ENCODE measurements around the gene ACACB. TPM values are rescaled to one million over a fixed set of nuclear protein-coding genes. Genes with fewer than 3 reads are reported as not detected.

Gene ACACB
- total RNA-seq, 2 donors from 2014 or later, result 37.5 to 51.3 TPM

- DNase-seq (ENCODE audit: low spot score) (no peak), ATAC-seq (ENCODE audit: insufficient number of reproducible peaks, low FRiP score, low read depth) (no peak)
- Histone ChIP-seq H3K27me3 (replicated peaks; ENCODE audit: insufficient read depth) (no peaks in the 10 kb centered on the region), H3K4me1 (ENCODE audit: control insufficient read depth in 1 of 2, low read depth in 2 of 2) (peaks cover 0 to 11% of the 10 kb centered on the region in 2 donors), H3K36me3 (no peaks in the 10 kb centered on the region), H3K27ac (no peak overlapping the region), H3K9me3 (no peaks in the 10 kb centered on the region), H3K4me3 (peak overlapping the region; percentile 69)
- no peak for TF ChIP-seq CTCF (IDR thresholded peaks at IDR 0.05)
Observed at GRCh38 chr12:109292342-109292711, 175.9 kb downstream of the ACACB start.

- Histone ChIP-seq H3K27ac (no peak overlapping the region), H3K4me1 (ENCODE audit: control insufficient read depth in 1 of 2, low read depth in 2 of 2) (peaks cover 0 to 11% of the 10 kb centered on the region in 2 donors), H3K36me3 (no peaks in the 10 kb centered on the region)
Observed at GRCh38 chr12:109293106-109293505, 176.7 kb downstream of the ACACB start.

GRCh38 chr12:109294286-109294796, 178.0 kb downstream of the ACACB start:
- DNase-seq (ENCODE audit: low spot score), result no peak
- ATAC-seq (ENCODE audit: insufficient number of reproducible peaks, low FRiP score, low read depth), result no peak

More at GRCh38 chr12:109293106-109293505, 176.7 kb downstream of the ACACB start:
- no peak for DNase-seq (ENCODE audit: low spot score)
- TF ChIP-seq CTCF (IDR thresholded peaks at IDR 0.05), result no peak
- Histone ChIP-seq H3K4me3 (no peak overlapping the region), H3K27me3 (replicated peaks; ENCODE audit: insufficient read depth) (no peaks in the 10 kb centered on the region), H3K9me3 (no peaks in the 10 kb centered on the region)
- ATAC-seq (ENCODE audit: insufficient number of reproducible peaks, low FRiP score, low read depth), result no peak

GRCh38 chr12:109295764-109296425, 179.5 kb downstream of the ACACB start:
- Histone ChIP-seq H3K4me3 (no peak overlapping the region), H3K36me3 (no peaks in the 10 kb centered on the region), H3K4me1 (ENCODE audit: control insufficient read depth in 1 of 2, low read depth in 2 of 2) (peaks cover 0 to 10% of the 10 kb centered on the region in 2 donors), H3K27me3 (replicated peaks; ENCODE audit: insufficient read depth) (no peaks in the 10 kb centered on the region), H3K27ac (no peak overlapping the region), H3K9me3 (no peaks in the 10 kb centered on the region)
- no peak for TF ChIP-seq CTCF (IDR thresholded peaks at IDR 0.05)
- DNase-seq (ENCODE audit: low spot score) (no peak), ATAC-seq (ENCODE audit: insufficient number of reproducible peaks, low FRiP score, low read depth) (no peak)

More at GRCh38 chr12:109294286-109294796, 178.0 kb downstream of the ACACB start:
- no peaks in the 10 kb centered on the region for H3K36me3 ChIP-seq
- no peaks in the 10 kb centered on the region for H3K9me3 ChIP-seq
- no peaks in the 10 kb centered on the region for H3K27me3 ChIP-seq (replicated peaks; ENCODE audit: insufficient read depth)
- H3K4me1 ChIP-seq (ENCODE audit: control insufficient read depth in 1 of 2, low read depth in 2 of 2), result peaks cover 0 to 11% of the 10 kb centered on the region in 2 donors
- H3K27ac ChIP-seq, result no peak overlapping the region
- TF ChIP-seq CTCF (IDR thresholded peaks at IDR 0.05), result no peak
- H3K4me3 ChIP-seq, result no peak overlapping the region

GRCh38 chr12:109296431-109296830, 180.0 kb downstream of the ACACB start:
- H3K4me1 ChIP-seq (ENCODE audit: control insufficient read depth in 1 of 2, low read depth in 2 of 2), result peaks cover 0 to 5% of the 10 kb centered on the region in 2 donors
- H3K9me3 ChIP-seq, result no peaks in the 10 kb centered on the region
- H3K27ac ChIP-seq, result no peak overlapping the region
- no peak for TF ChIP-seq CTCF (IDR thresholded peaks at IDR 0.05)
- ATAC-seq (ENCODE audit: insufficient number of reproducible peaks, low FRiP score, low read depth), result no peak
- H3K27me3 ChIP-seq (replicated peaks; ENCODE audit: insufficient read depth), result no peaks in the 10 kb centered on the region
- no peak overlapping the region for H3K4me3 ChIP-seq
- H3K36me3 ChIP-seq, result no peaks in the 10 kb centered on the region
- DNase-seq (ENCODE audit: low spot score), result no peak
